NCI-H2227 treated with DMSO at 0.1 percent for 48 hours (cell line): ENCODE data around the gene P2RY14.
"Not testable (repeated sequence)": the region's sequence is repeated elsewhere in the genome, so short reads cannot be mapped to it uniquely, and the experiment has no call there.

Source experiments
- DNase-seq: peaks from one replicate; lab custom pipeline; 2025; lab: John Stamatoyannopoulos, UW

Gene P2RY14

GRCh38 chr3:151178208-151178845, 100.0 kb downstream of the P2RY14 start:
- DNase-seq, result no peak

- no peak for DNase-seq
Measured at GRCh38 chr3:151175952-151176351, 102.4 kb downstream of the P2RY14 start.

DNA sequence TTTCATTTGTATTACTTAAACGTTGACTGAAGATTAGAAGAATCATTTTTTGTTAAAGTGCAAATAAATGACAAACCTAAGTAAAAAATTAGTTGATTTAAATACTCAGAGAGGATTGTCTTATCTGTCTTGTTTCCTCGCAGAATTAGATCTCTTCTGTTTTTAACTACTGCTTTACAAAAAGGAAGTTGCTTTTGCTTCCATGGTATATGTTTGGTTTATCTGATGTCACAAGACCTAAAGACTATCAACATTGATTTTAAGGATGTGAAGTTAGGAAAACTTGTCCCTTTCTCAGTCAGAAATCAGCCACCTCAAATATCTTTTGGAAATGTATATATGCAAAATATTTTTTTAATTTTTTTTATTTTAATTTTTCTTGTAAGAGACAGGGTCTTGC, 104.0 kb downstream of the P2RY14 start:
- DNase-seq, result no peak

GRCh38 chr3:151171145-151171757, 107.1 kb downstream of the P2RY14 start:
- no peak for DNase-seq

- not testable (repeated sequence) for DNase-seq
Measured at GRCh38 chr3:151169948-151170679, 108.2 kb downstream of the P2RY14 start.

- DNase-seq, result no peak
Measured at GRCh38 chr3:151169262-151169947, 108.9 kb downstream of the P2RY14 start.

GRCh38 chr3:151168269-151169094, 109.9 kb downstream of the P2RY14 start:
- peak; percentile 2 for DNase-seq

- no peak for DNase-seq
Measured at GRCh38 chr3:151166161-151166560, 112.2 kb downstream of the P2RY14 start.

DNA sequence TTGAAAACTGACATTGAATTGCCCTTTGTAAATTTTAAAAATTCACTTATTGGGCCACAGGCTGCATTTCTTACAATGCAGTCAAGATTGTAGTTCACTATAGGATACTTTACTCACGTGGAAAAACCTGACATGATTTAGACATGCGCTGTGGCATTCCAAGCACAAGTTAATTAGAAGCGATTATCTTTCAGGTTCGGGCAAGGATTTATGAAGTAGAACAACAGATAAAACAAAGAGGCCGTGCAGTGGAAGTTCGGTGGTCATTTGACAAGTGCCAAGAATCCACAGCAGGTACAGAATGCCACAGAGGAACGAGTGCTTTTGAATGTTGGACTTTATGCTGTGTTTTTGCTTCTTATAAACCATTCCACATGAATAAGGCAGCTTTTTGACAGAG, 113.1 kb downstream of the P2RY14 start:
- DNase-seq, result no peak
